Mesendoderm (in vitro differentiated cells): ENCODE data around the gene ZNF638.

Experiments used
- DNase-seq: peaks from one replicate; pipeline ENCODE4 v3.0.0; 2013
- H2AK5ac ChIP-seq: 2 replicates; pipeline ENCODE4 v1.6.1; 2013; ENCODE audit warnings: low read length, inconsistent platforms
- H2BK120ac ChIP-seq: 2 replicates; pipeline ENCODE4 v1.6.1; 2013; ENCODE audit warnings: low read depth, mild to moderate bottlenecking, low read length, moderate library complexity, mixed read lengths
- H2BK15ac ChIP-seq: replicated peaks from 2 replicates; pipeline ENCODE4 v1.6.1; 2013; ENCODE audit warnings: low read depth, mild to moderate bottlenecking, moderate library complexity
- H2BK5ac ChIP-seq: 2 replicates; pipeline ENCODE4 v1.6.1; 2013; ENCODE audit warnings: low read length, inconsistent platforms
- H3K18ac ChIP-seq: 2 replicates; pipeline ENCODE4 v1.6.1; 2013; ENCODE audit warnings: mild to moderate bottlenecking, low read length, mixed read lengths
- H3K23ac ChIP-seq: one replicate; pipeline ENCODE4 v1.6.1; 2013; ENCODE audit warnings: low read length
- H3K27ac ChIP-seq: 2 replicates; pipeline ENCODE4 v1.5.1; 2013; ENCODE audit warnings: low read depth, mild to moderate bottlenecking, inconsistent platforms, low read length, moderate library complexity
- H3K27me3 ChIP-seq: 2 replicates; pipeline ENCODE4 v1.6.1; 2013; ENCODE audit warnings: low read length, control low read depth, mild to moderate bottlenecking, inconsistent platforms; ENCODE audit not compliant: insufficient read depth, poor library complexity
- H3K36me3 ChIP-seq: 2 replicates; pipeline ENCODE4 v1.6.1; 2013; ENCODE audit warnings: low read length, inconsistent platforms; ENCODE audit not compliant: control insufficient read depth, insufficient read depth
- H3K4ac ChIP-seq: one replicate; pipeline ENCODE4 v1.6.1; 2013; ENCODE audit warnings: low read depth, mild to moderate bottlenecking, low read length, moderate library complexity
- H3K4me1 ChIP-seq: 2 replicates; pipeline ENCODE4 v1.6.1; 2013; ENCODE audit warnings: low read depth, low read length, inconsistent platforms; ENCODE audit not compliant: control insufficient read depth
- H3K4me2 ChIP-seq: 2 replicates; pipeline ENCODE4 v1.6.1; 2013; ENCODE audit warnings: low read length
- H3K4me3 ChIP-seq: 2 replicates; pipeline ENCODE4 v1.5.1; 2013; ENCODE audit warnings: mild to moderate bottlenecking, low read length
- H3K56ac ChIP-seq: one replicate; pipeline ENCODE4 v1.6.1; 2013; ENCODE audit warnings: low read length
- H3K79me1 ChIP-seq: 2 replicates; pipeline ENCODE4 v1.6.1; 2013; ENCODE audit warnings: low read length, inconsistent platforms
- H3K79me2 ChIP-seq: 2 replicates; pipeline ENCODE4 v1.6.1; 2013; ENCODE audit warnings: mild to moderate bottlenecking, low read length; ENCODE audit not compliant: control insufficient read depth, insufficient read depth
- H3K9ac ChIP-seq: 2 replicates; pipeline ENCODE4 v1.6.1; 2013; ENCODE audit warnings: low read length, inconsistent platforms
- H4K5ac ChIP-seq: one replicate; pipeline ENCODE4 v1.6.1; 2013; ENCODE audit warnings: low read length
- H4K8ac ChIP-seq: one replicate; pipeline ENCODE4 v1.6.1; 2013; ENCODE audit warnings: low read depth, mild to moderate bottlenecking, control low read depth, low read length, moderate library complexity
- WGBS: extraction: QIAGEN DNeasy Blood & Tissue Kit; methylation state at CpG from one replicate; pipeline ENCODE4 v1.1.7; 2013; ENCODE audit warnings: low lambda C conversion rate, missing lambda C conversion rate; ENCODE audit not compliant: insufficient coverage; ENCODE audit errors: extremely low coverage; 5-methylcytosine and 5-hydroxymethylcytosine counted together

Gene ZNF638

DNA sequence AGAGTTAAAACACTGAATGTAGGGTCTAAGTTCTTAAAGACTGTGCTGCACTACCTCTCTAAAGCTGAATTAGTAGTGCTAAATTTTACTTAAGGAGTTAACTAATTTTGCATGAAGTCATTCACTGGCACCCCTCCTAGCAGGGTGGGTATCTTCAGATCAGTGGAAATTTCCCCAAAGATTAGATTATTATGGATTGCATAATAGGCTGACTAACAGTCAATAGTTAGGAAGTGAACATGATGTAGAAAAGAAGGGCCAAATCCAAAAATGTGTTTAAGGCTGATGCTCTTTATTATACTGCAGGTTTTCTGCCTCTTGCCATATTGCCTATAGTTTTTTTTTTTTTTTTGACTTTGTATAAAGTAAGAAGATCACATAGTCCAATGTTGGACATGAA, 5.2 kb downstream of the ZNF638 start:
- Histone ChIP-seq H2AK5ac (no peak overlapping the region), H2BK5ac (no peak overlapping the region), H2BK120ac (no peak overlapping the region), H3K4me3 (no peak overlapping the region), H4K8ac (no peak overlapping the region), H3K36me3 (no peaks in the 10 kb centered on the region), H3K4ac (no peak overlapping the region), H2BK15ac (no peak overlapping the region), H3K79me2 (peaks cover 77% of the 10 kb centered on the region), H3K79me1 (no peaks in the 10 kb centered on the region), H3K9ac (peak overlapping the region; percentile 8), H3K23ac (no peak overlapping the region), H3K4me1 (peaks cover 3% of the 10 kb centered on the region), H3K4me2 (no peak overlapping the region), H4K5ac (no peak overlapping the region), H3K56ac (no peak overlapping the region), H3K27ac (no peak overlapping the region), H3K27me3 (no peaks in the 10 kb centered on the region), H3K18ac (no peak overlapping the region)
- no peak for DNase-seq

DNA sequence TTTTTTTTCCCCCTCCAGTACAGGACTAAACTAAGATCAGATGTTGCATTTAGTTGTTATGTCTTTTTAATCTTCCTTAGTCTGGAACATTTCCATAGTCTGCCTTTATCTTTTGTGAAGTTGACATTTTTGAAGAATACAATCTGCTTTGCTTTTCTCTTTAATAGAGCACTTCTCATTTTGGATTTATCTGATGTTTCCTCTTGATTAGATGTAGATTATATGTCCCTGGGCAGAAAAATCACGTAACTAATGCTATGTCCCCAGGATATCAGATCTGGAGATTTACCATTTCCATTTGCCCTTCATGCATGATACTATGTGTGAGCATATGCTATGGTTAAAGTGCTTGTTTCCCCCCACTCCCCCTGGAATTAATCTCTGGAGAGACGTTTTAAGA, 6.2 kb downstream of the ZNF638 start:
- H3K23ac ChIP-seq, result no peak overlapping the region
- no peaks in the 10 kb centered on the region for H3K79me1 ChIP-seq
- H3K4me3 ChIP-seq, result no peak overlapping the region
- no CpG with 5 or more reads among the region's 2 CpGs for WGBS
- DNase-seq, result no peak
- H4K5ac ChIP-seq, result no peak overlapping the region
- H3K18ac ChIP-seq, result no peak overlapping the region
- H3K27ac ChIP-seq, result no peak overlapping the region
- H3K27me3 ChIP-seq, result no peaks in the 10 kb centered on the region
- H3K36me3 ChIP-seq, result no peaks in the 10 kb centered on the region
- H2BK120ac ChIP-seq, result no peak overlapping the region
- no peak overlapping the region for H2AK5ac ChIP-seq
- no peak overlapping the region for H2BK5ac ChIP-seq
- H4K8ac ChIP-seq, result no peak overlapping the region
- H3K56ac ChIP-seq, result no peak overlapping the region
- H2BK15ac ChIP-seq, result no peak overlapping the region
- H3K9ac ChIP-seq, result no peak overlapping the region
- H3K4me1 ChIP-seq, result peaks cover 3% of the 10 kb centered on the region
- peaks cover 76% of the 10 kb centered on the region for H3K79me2 ChIP-seq
- no peak overlapping the region for H3K4me2 ChIP-seq
- H3K4ac ChIP-seq, result no peak overlapping the region

DNA sequence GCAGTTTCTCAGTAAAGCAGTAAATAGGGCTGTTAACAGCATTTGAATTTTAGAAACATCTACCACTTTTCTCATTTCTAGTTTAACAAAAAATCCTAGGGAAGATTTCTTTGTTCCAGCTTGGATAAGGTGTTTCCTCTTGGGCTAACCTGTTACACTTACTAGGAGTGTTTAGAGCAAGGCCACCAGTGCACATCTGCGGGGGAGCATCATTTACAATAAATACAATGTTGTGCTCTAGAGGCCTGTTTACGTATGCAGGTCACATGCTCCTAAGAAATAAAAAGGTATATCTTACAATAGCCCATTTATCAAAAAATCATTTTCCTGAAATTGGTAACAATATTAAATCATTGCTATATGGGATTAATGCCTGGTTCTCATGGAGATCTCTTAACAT, 8.1 kb downstream of the ZNF638 start:
- Histone ChIP-seq H3K9ac (no peak overlapping the region), H2BK5ac (no peak overlapping the region), H3K79me2 (peaks cover 71% of the 10 kb centered on the region), H2AK5ac (no peak overlapping the region), H2BK15ac (no peak overlapping the region), H3K4me3 (no peak overlapping the region), H3K56ac (no peak overlapping the region), H2BK120ac (no peak overlapping the region), H3K27me3 (no peaks in the 10 kb centered on the region), H3K18ac (no peak overlapping the region), H3K36me3 (no peaks in the 10 kb centered on the region), H3K27ac (no peak overlapping the region), H3K4me1 (peaks cover 3% of the 10 kb centered on the region), H4K8ac (no peak overlapping the region), H4K5ac (no peak overlapping the region), H3K4ac (no peak overlapping the region), H3K23ac (no peak overlapping the region), H3K79me1 (no peaks in the 10 kb centered on the region), H3K4me2 (no peak overlapping the region)
- WGBS, result no CpG with 5 or more reads among the region's 2 CpGs
- DNase-seq, result no peak

DNA sequence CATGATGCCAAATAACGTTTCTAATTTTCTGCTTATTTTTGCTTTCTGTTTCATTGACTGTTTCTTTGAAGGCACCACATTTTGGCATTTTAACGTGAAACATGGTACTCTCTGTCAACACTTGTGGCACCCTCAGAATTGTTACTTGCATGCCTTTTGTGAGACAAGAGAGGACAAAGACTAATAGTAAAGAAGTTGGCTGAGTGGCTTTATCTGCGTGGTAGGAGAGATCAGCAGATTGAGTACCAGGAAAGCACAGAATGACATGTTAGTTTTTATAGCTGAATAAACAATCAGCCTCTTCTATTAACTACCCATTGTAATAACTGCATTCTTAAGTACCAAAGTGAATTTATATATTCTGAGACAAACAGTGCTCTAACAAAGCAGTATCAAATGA, 8.6 kb downstream of the ZNF638 start:
- Histone ChIP-seq H3K18ac (no peak overlapping the region), H2BK5ac (no peak overlapping the region), H3K23ac (no peak overlapping the region), H3K36me3 (no peaks in the 10 kb centered on the region), H2BK120ac (no peak overlapping the region), H3K9ac (no peak overlapping the region), H3K4me1 (peaks cover 3% of the 10 kb centered on the region), H4K5ac (no peak overlapping the region), H3K4me3 (no peak overlapping the region), H3K56ac (no peak overlapping the region), H4K8ac (no peak overlapping the region), H2AK5ac (no peak overlapping the region), H3K27ac (no peak overlapping the region), H3K4ac (no peak overlapping the region), H3K27me3 (no peaks in the 10 kb centered on the region), H3K79me1 (no peaks in the 10 kb centered on the region), H3K4me2 (no peak overlapping the region), H3K79me2 (peaks cover 68% of the 10 kb centered on the region), H2BK15ac (no peak overlapping the region)
- WGBS, result no CpG with 5 or more reads among the region's 3 CpGs
- no peak for DNase-seq

DNA sequence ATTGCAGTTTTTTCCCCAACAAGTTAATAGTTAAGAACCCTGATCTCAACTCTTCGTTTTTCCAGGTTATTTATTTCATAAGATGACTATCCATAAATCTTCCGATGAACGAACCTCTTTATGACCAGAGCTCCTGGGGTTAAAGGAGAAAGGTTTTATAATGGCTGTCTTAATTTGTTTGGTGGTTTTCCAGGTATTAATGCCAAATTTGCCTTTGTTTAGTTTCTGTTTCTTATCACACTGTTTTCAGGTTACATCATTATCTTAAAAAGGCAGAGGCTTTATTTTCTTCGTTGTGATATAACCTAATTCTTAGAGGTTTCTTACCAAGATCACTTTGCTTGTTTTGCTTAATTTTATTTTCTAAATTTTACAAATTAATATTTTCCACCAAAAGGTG, 10.1 kb downstream of the ZNF638 start:
- no peaks in the 10 kb centered on the region for H3K27me3 ChIP-seq
- peaks cover under 1% of the 10 kb centered on the region for H3K4me1 ChIP-seq
- no peaks in the 10 kb centered on the region for H3K36me3 ChIP-seq
- H4K5ac ChIP-seq, result no peak overlapping the region
- no peak overlapping the region for H3K4me2 ChIP-seq
- WGBS, result no CpG with 5 or more reads among the region's 4 CpGs
- DNase-seq, result no peak
- no peak overlapping the region for H2BK120ac ChIP-seq
- peaks cover 3% of the 10 kb centered on the region for H3K79me1 ChIP-seq
- H3K27ac ChIP-seq, result no peak overlapping the region
- no peak overlapping the region for H4K8ac ChIP-seq
- no peak overlapping the region for H3K4me3 ChIP-seq
- no peak overlapping the region for H3K23ac ChIP-seq
- H3K79me2 ChIP-seq, result peaks cover 71% of the 10 kb centered on the region
- H2AK5ac ChIP-seq, result no peak overlapping the region
- no peak overlapping the region for H3K56ac ChIP-seq
- H3K4ac ChIP-seq, result no peak overlapping the region
- no peak overlapping the region for H3K18ac ChIP-seq
- no peak overlapping the region for H2BK5ac ChIP-seq
- H3K9ac ChIP-seq, result no peak overlapping the region
- H2BK15ac ChIP-seq, result no peak overlapping the region

DNA sequence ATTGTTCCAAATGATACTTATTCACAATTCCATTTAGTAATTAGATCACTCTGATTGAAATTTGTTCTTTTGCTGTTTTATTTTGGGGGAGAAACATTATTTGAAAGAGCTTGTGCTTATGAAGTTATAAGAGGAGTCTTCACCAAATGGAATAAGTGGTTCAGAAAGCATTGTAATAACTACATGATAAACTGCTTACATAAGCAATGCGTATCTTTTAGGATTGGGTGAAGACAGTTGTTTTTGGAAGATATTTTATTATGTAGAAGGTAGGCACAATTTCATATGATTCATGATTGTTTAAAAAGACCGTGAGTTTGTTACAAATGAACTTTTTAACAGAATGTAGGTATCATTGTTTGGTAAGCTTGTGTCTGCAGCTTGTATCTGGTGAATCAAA, 14.5 kb downstream of the ZNF638 start:
- Histone ChIP-seq H2BK15ac (no peak overlapping the region), H3K18ac (no peak overlapping the region), H3K9ac (no peak overlapping the region), H3K56ac (no peak overlapping the region), H3K4me2 (no peak overlapping the region), H3K27ac (no peak overlapping the region), H2BK120ac (no peak overlapping the region), H3K36me3 (peaks cover 11% of the 10 kb centered on the region), H4K5ac (no peak overlapping the region), H2BK5ac (no peak overlapping the region), H2AK5ac (no peak overlapping the region), H3K79me2 (peaks cover 70% of the 10 kb centered on the region), H3K4ac (no peak overlapping the region), H4K8ac (no peak overlapping the region), H3K79me1 (peaks cover 25% of the 10 kb centered on the region), H3K4me1 (no peaks in the 10 kb centered on the region), H3K4me3 (no peak overlapping the region), H3K23ac (no peak overlapping the region), H3K27me3 (no peaks in the 10 kb centered on the region)
- 100% methylated on average over 2 of the region's 2 CpGs for WGBS
- no peak for DNase-seq
